Naive thymus-derived CD8-positive, alpha-beta T cell (primary cell): ENCODE data around the gene NPAS3. TPM values are rescaled to one million over a fixed set of nuclear protein-coding genes. Genes with fewer than 3 reads are reported as not detected.

Experiments used
- ATAC-seq, 2 donors: fragments of 150-1000 bp; cut with Tn5 transposase in 1 of 2; sonication (Bioruptor Pico), chemical (Tn5 transposase) in 1 of 2; 1 replicate in 1 of 2; 2 replicates in 1 of 2; pipeline ENCODE4 v1.10.0; 2021; ENCODE audit warnings: mild to moderate bottlenecking in 2 of 2, moderate library complexity in 2 of 2
- POLR2A ChIA-PET: fragments of 350-600 bp; sonication (Branson Sonifier 250); formaldehyde crosslinking; loops from one replicate; lab custom pipeline; 2021; ENCODE audit warnings: antibody characterized with exemption; lab: Charles Lee
- DNase-seq, 10 donors: peaks; one replicate each; pipeline versions ENCODE4 v3.0.0 to v3.0.0-alpha.2; 2020 to 2022
- H3K27ac Mint-ChIP-seq, 10 donors: one replicate each; pipeline ENCODE4 v1.8.0; 2020 to 2022; ENCODE audit warnings: mild to moderate bottlenecking in 10 of 10, mixed read lengths in 10 of 10, moderate library complexity in 4 of 10, inconsistent platforms in 1 of 10
- H3K27me3 Mint-ChIP-seq, 5 donors: one replicate each; pipeline ENCODE4 v1.8.0; 2021 to 2022; ENCODE audit warnings: mixed read lengths in 5 of 5
- H3K36me3 Mint-ChIP-seq, 3 donors: one replicate each; pipeline ENCODE4 v1.8.0; 2020 to 2022; ENCODE audit warnings: mixed read lengths in 3 of 3, mild to moderate bottlenecking in 2 of 3, inconsistent platforms in 1 of 3
- H3K4me1 Mint-ChIP-seq, 4 donors: one replicate each; pipeline ENCODE4 v1.8.0; 2021 to 2022; ENCODE audit warnings: mixed read lengths in 4 of 4
- H3K4me3 Mint-ChIP-seq, 10 donors: one replicate each; pipeline ENCODE4 v1.8.0; 2020 to 2022; ENCODE audit warnings: mild to moderate bottlenecking in 10 of 10, mixed read lengths in 10 of 10, moderate library complexity in 6 of 10, inconsistent platforms in 1 of 10
- H3K9me3 Mint-ChIP-seq, 9 donors: one replicate each; pipeline ENCODE4 v1.8.0; 2020 to 2022; ENCODE audit warnings: mixed read lengths in 9 of 9, mild to moderate bottlenecking in 3 of 9, inconsistent platforms in 1 of 9, moderate library complexity in 1 of 9
- polyA plus RNA-seq, 3 donors: library from polyadenylated mRNA; unstranded; fragments of 300-500 nt; fragmentation: Illumina TruSeq; gene quantifications; one replicate each; pipeline ENCODE4 v1.2.3, GENCODE V29; 2021
- total RNA-seq, 8 experiments: library from RNA in 2 of 8; stranded (reverse) in 2 of 8; gene quantifications; one replicate each; pipeline ENCODE4 v1.2.3 and lab custom pipeline; 2021 to 2026

Gene NPAS3
- total and polyA plus RNA-seq, 5 experiments from 2014 or later, result not detected

DNA sequence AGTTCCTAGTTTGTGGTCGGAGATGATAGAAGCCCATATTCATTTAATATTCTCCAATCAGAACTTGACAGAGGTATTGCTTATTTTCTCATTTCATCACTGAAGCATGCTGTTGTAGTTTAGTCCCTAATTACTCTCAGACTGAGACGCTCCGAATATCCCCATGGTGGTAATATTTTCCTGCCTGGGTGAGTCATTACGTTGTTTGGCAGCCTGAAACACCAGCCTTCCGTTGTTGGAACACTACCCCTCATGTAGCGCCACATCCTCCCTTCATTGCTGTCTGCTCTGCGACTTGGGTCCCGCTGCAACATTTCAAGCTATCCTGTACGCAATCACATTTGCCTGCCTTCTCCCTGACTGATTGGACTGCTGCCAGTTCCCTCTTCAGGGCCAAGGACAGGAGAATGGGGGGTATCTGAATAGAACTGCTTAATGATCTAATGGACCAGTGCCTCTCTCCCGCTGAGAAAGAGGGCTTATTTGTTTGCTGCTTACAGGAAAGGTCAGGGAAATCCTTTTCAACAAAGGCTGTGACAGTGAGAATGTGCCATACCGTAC is 369.1 kb downstream of the NPAS3 start:
- Mint-ChIP-seq H3K9me3 (peaks cover 0 to 3% (median 0%) of the 10 kb centered on the region in 9 donors), H3K36me3 (no peaks in the 10 kb centered on the region), H3K27me3 (peaks cover 0 to 4% (median 0%) of the 10 kb centered on the region in 5 donors), H3K4me1 (no peaks in the 10 kb centered on the region), H3K4me3 (no peak overlapping the region), H3K27ac (no peak overlapping the region)
- DNase-seq (no peak), ATAC-seq (no peak)
- POLR2A ChIA-PET, result no interaction called here

GRCh38 chr14:33309106-33309505 is 370.4 kb downstream of the NPAS3 start:
- no peaks in the 10 kb centered on the region for H3K4me1 Mint-ChIP-seq
- POLR2A ChIA-PET, result no interaction called here
- no peak overlapping the region for H3K4me3 Mint-ChIP-seq
- peaks cover 0 to 3% (median 0%) of the 10 kb centered on the region in 9 donors for H3K9me3 Mint-ChIP-seq
- DNase-seq (no peak), ATAC-seq (no peak)
- no peak overlapping the region for H3K27ac Mint-ChIP-seq
- no peaks in the 10 kb centered on the region for H3K36me3 Mint-ChIP-seq
- peaks cover 0 to 4% (median 0%) of the 10 kb centered on the region in 5 donors for H3K27me3 Mint-ChIP-seq

- POLR2A ChIA-PET, result no interaction called here
- ATAC-seq (no peak), DNase-seq (no peak)
- H3K4me3 Mint-ChIP-seq, result no peak overlapping the region
- no peaks in the 10 kb centered on the region for H3K36me3 Mint-ChIP-seq
- no peaks in the 10 kb centered on the region for H3K4me1 Mint-ChIP-seq
- H3K27ac Mint-ChIP-seq, result no peak overlapping the region
- H3K9me3 Mint-ChIP-seq, result peaks cover 0 to 21% (median 5%) of the 10 kb centered on the region in 9 donors
- H3K27me3 Mint-ChIP-seq, result peaks cover 0 to 4% (median 0%) of the 10 kb centered on the region in 5 donors
Observed at GRCh38 chr14:33315217-33315616, 376.5 kb downstream of the NPAS3 start.

DNA sequence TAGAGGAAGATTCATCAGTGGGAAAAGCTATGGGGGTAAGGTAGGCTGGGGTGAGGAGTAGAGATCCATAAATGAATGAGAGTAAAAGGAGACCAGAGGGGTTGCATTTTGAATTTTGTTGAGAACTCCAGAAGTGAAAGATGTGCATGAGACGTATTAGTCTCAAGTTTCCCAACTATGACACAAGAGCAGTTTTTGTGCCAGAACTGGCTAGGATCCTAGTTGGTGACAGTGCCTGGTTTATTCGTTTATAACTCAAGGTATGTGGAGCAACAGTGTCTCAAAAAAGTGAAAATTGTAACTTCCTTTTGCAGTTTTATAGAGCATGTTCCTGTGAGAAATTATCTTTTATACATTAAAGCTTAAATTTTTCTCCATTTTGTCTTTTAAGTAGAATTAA is 377.0 kb downstream of the NPAS3 start:
- Mint-ChIP-seq H3K27ac (no peak overlapping the region), H3K27me3 (peaks cover 0 to 4% (median 0%) of the 10 kb centered on the region in 5 donors), H3K9me3 (peaks cover 0 to 26% (median 5%) of the 10 kb centered on the region in 9 donors), H3K36me3 (no peaks in the 10 kb centered on the region), H3K4me3 (no peak overlapping the region), H3K4me1 (no peaks in the 10 kb centered on the region)
- no peak for DNase-seq
- ATAC-seq, result no peak
- POLR2A ChIA-PET, result no interaction called here

- Mint-ChIP-seq H3K9me3 (peaks cover 0 to 30% (median 5%) of the 10 kb centered on the region in 9 donors), H3K27ac (no peak overlapping the region), H3K36me3 (no peaks in the 10 kb centered on the region), H3K4me1 (no peaks in the 10 kb centered on the region), H3K4me3 (no peak overlapping the region), H3K27me3 (no peaks in the 10 kb centered on the region)
- no peak for DNase-seq
- POLR2A ChIA-PET, result no interaction called here
- ATAC-seq, result no peak
Observed at GRCh38 chr14:33317675-33318074, 379.0 kb downstream of the NPAS3 start.

- Mint-ChIP-seq H3K27me3 (no peaks in the 10 kb centered on the region), H3K4me1 (no peaks in the 10 kb centered on the region), H3K27ac (no peak overlapping the region), H3K4me3 (no peak overlapping the region), H3K9me3 (peaks cover 0 to 21% (median 4%) of the 10 kb centered on the region in 9 donors), H3K36me3 (no peaks in the 10 kb centered on the region)
- DNase-seq (no peak), ATAC-seq (no peak)
- POLR2A ChIA-PET, result no interaction called here
Observed at GRCh38 chr14:33323979-33324378, 385.3 kb downstream of the NPAS3 start.

GRCh38 chr14:33331176-33331949 is 392.7 kb downstream of the NPAS3 start:
- no peak for ATAC-seq
- POLR2A ChIA-PET, result no interaction called here
- H3K4me1 Mint-ChIP-seq, result peaks cover 0 to 2% (median 0%) of the 10 kb centered on the region in 4 donors

DNA sequence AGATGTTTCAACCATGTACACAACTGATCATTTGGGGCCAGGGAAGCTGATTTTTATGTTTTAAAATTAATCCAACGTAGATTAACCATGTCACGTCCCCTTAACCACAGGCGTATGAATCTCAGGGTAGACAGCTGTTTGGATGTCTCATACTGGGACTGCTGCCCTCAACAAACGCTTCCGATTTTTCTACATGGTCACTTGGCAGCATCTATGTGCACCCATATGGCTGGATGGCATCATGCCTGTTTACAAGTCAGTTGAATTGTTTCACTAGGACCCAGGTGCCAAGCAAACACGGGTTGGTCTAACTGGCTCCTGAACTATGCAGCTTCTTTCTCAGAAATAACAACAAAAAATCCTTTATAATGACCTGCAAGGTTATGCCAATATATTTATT is 393.8 kb downstream of the NPAS3 start:
- POLR2A ChIA-PET, result no interaction called here
- H3K4me3 Mint-ChIP-seq, result no peak overlapping the region
- DNase-seq (no peak), ATAC-seq (no peak)
- peaks cover 0 to 2% (median 0%) of the 10 kb centered on the region in 4 donors for H3K4me1 Mint-ChIP-seq
- H3K36me3 Mint-ChIP-seq, result peaks cover 0 to 8% (median 0%) of the 10 kb centered on the region in 3 donors
- H3K27me3 Mint-ChIP-seq, result peaks cover 0 to 4% (median 1%) of the 10 kb centered on the region in 5 donors
- peaks cover 0 to 11% (median 0%) of the 10 kb centered on the region in 9 donors for H3K9me3 Mint-ChIP-seq
- H3K27ac Mint-ChIP-seq, result no peak overlapping the region

More at GRCh38 chr14:33331176-33331949, 392.7 kb downstream of the NPAS3 start:
- Mint-ChIP-seq H3K27me3 (peaks cover 0 to 4% (median 1%) of the 10 kb centered on the region in 5 donors), H3K9me3 (peaks cover 0 to 7% (median 0%) of the 10 kb centered on the region in 9 donors), H3K4me3 (no peak overlapping the region), H3K36me3 (no peaks in the 10 kb centered on the region), H3K27ac (no peak overlapping the region)
- no peak for DNase-seq

GRCh38 chr14:33335366-33335765 is 396.7 kb downstream of the NPAS3 start:
- Mint-ChIP-seq H3K9me3 (peaks cover 0 to 15% (median 5%) of the 10 kb centered on the region in 9 donors), H3K4me3 (no peak overlapping the region), H3K36me3 (peaks cover 0 to 8% (median 0%) of the 10 kb centered on the region in 3 donors), H3K27me3 (peaks cover 0 to 1% (median 0%) of the 10 kb centered on the region in 5 donors), H3K27ac (no peak overlapping the region), H3K4me1 (no peaks in the 10 kb centered on the region)
- POLR2A ChIA-PET, result no interaction called here
- no peak for ATAC-seq
- no peak for DNase-seq

- no peak overlapping the region for H3K27ac Mint-ChIP-seq
- no peaks in the 10 kb centered on the region for H3K4me1 Mint-ChIP-seq
- no peak for DNase-seq
- H3K36me3 Mint-ChIP-seq, result no peaks in the 10 kb centered on the region
- H3K27me3 Mint-ChIP-seq, result peaks cover 0 to 14% (median 0%) of the 10 kb centered on the region in 5 donors
- peaks cover 0 to 16% (median 5%) of the 10 kb centered on the region in 9 donors for H3K9me3 Mint-ChIP-seq
- no peak for ATAC-seq
- POLR2A ChIA-PET, result no interaction called here
- H3K4me3 Mint-ChIP-seq, result no peak overlapping the region
Observed at GRCh38 chr14:33342299-33342974, 403.8 kb downstream of the NPAS3 start.

- Mint-ChIP-seq H3K27ac (no peak overlapping the region), H3K36me3 (no peaks in the 10 kb centered on the region)
Observed at GRCh38 chr14:33343016-33343415, 404.3 kb downstream of the NPAS3 start.

GRCh38 chr14:33347796-33348195 is 409.1 kb downstream of the NPAS3 start:
- no peak overlapping the region for H3K4me3 Mint-ChIP-seq
- no peak for ATAC-seq
- DNase-seq, result no peak
- peaks cover 0 to 14% (median 0%) of the 10 kb centered on the region in 5 donors for H3K27me3 Mint-ChIP-seq
- POLR2A ChIA-PET, result no interaction called here
- H3K36me3 Mint-ChIP-seq, result no peaks in the 10 kb centered on the region
- no peaks in the 10 kb centered on the region for H3K4me1 Mint-ChIP-seq
- no peak overlapping the region for H3K27ac Mint-ChIP-seq
- H3K9me3 Mint-ChIP-seq, result peaks cover 0 to 16% (median 0%) of the 10 kb centered on the region in 9 donors

More at GRCh38 chr14:33343016-33343415, 404.3 kb downstream of the NPAS3 start:
- DNase-seq (no peak), ATAC-seq (no peak)
- Mint-ChIP-seq H3K4me1 (no peaks in the 10 kb centered on the region), H3K9me3 (peaks cover 0 to 16% (median 4%) of the 10 kb centered on the region in 9 donors), H3K4me3 (no peak overlapping the region), H3K27me3 (peaks cover 0 to 14% (median 0%) of the 10 kb centered on the region in 5 donors)
- POLR2A ChIA-PET, result no interaction called here

DNA sequence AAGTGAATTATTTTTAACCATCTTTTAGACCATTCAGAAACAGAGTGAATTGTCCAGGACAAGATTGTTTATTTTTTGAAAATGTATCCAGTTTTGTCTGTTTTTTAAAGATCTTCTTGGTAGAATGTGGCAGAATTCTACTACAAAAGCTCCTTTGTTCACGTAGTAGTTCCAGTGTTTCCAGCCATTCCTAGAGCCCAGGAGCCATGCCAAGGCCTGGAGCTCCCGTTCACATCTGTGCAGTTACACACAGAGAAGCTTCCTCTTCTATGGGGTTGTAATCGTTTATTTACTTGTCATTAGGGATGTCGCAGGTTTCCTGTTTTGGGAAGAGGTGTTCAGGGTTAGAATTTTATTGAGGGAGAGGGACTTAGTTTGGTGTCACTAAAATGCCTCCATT is 409.8 kb downstream of the NPAS3 start:
- no peaks in the 10 kb centered on the region for H3K36me3 Mint-ChIP-seq
- no peak for DNase-seq
- POLR2A ChIA-PET, result no interaction called here
- H3K4me3 Mint-ChIP-seq, result no peak overlapping the region
- H3K27ac Mint-ChIP-seq, result no peak overlapping the region
- H3K4me1 Mint-ChIP-seq, result no peaks in the 10 kb centered on the region
- peaks cover 0 to 16% (median 0%) of the 10 kb centered on the region in 9 donors for H3K9me3 Mint-ChIP-seq
- H3K27me3 Mint-ChIP-seq, result peaks cover 0 to 7% (median 0%) of the 10 kb centered on the region in 5 donors
- ATAC-seq, result no peak
